ENCODE results near the gene HEATR5A. TPM values are rescaled to one million over a fixed set of nuclear protein-coding genes. Genes with fewer than 3 reads are reported as not detected.
"Not testable (repeated sequence)": the region's sequence is repeated elsewhere in the genome, so short reads cannot be mapped to it uniquely, and the experiment has no call there.

HEATR5A gene
- total RNA-seq, 1 donor from 2014 or later = 56.2 TPM

- DNase-seq (ENCODE audit: extremely low spot score, unreplicated experiment) = no peak
- H3K27ac Mint-ChIP-seq (ENCODE audit: unreplicated experiment) = no peak overlapping the region
- no peaks in the 10 kb centered on the region for H3K9me3 Mint-ChIP-seq (ENCODE audit: unreplicated experiment)
- no peaks in the 10 kb centered on the region for H3K27me3 Mint-ChIP-seq (ENCODE audit: unreplicated experiment)
- peaks cover 14% of the 10 kb centered on the region for H3K36me3 Mint-ChIP-seq (ENCODE audit: unreplicated experiment)
- no peak overlapping the region for H3K4me3 Mint-ChIP-seq (ENCODE audit: unreplicated experiment)
- H3K4me1 Mint-ChIP-seq (ENCODE audit: unreplicated experiment) = peaks cover 20% of the 10 kb centered on the region
- TF ChIP-seq, protein P1, sequence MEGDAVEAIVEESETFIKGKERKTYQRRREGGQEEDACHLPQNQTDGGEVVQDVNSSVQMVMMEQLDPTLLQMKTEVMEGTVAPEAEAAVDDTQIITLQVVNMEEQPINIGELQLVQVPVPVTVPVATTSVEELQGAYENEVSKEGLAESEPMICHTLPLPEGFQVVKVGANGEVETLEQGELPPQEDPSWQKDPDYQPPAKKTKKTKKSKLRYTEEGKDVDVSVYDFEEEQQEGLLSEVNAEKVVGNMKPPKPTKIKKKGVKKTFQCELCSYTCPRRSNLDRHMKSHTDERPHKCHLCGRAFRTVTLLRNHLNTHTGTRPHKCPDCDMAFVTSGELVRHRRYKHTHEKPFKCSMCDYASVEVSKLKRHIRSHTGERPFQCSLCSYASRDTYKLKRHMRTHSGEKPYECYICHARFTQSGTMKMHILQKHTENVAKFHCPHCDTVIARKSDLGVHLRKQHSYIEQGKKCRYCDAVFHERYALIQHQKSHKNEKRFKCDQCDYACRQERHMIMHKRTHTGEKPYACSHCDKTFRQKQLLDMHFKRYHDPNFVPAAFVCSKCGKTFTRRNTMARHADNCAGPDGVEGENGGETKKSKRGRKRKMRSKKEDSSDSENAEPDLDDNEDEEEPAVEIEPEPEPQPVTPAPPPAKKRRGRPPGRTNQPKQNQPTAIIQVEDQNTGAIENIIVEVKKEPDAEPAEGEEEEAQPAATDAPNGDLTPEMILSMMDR (IDR thresholded peaks at IDR 0.05) = no peak
Observed at GRCh38 chr14:31445703-31446102, 25.4 kb upstream of the HEATR5A start.

- Mint-ChIP-seq H3K9me3 (ENCODE audit: unreplicated experiment) (no peaks in the 10 kb centered on the region), H3K27ac (ENCODE audit: unreplicated experiment) (peak overlapping the region; percentile 93), H3K27me3 (ENCODE audit: unreplicated experiment) (no peaks in the 10 kb centered on the region), H3K4me1 (ENCODE audit: unreplicated experiment) (peaks cover 20% of the 10 kb centered on the region), H3K36me3 (ENCODE audit: unreplicated experiment) (peaks cover 7% of the 10 kb centered on the region), H3K4me3 (ENCODE audit: unreplicated experiment) (no peak overlapping the region)
- DNase-seq (ENCODE audit: extremely low spot score, unreplicated experiment) = no peak
- TF ChIP-seq, protein P1 (IDR thresholded peaks at IDR 0.05) = no peak
Observed at GRCh38 chr14:31442284-31442683, 21.9 kb upstream of the HEATR5A start.

DNA sequence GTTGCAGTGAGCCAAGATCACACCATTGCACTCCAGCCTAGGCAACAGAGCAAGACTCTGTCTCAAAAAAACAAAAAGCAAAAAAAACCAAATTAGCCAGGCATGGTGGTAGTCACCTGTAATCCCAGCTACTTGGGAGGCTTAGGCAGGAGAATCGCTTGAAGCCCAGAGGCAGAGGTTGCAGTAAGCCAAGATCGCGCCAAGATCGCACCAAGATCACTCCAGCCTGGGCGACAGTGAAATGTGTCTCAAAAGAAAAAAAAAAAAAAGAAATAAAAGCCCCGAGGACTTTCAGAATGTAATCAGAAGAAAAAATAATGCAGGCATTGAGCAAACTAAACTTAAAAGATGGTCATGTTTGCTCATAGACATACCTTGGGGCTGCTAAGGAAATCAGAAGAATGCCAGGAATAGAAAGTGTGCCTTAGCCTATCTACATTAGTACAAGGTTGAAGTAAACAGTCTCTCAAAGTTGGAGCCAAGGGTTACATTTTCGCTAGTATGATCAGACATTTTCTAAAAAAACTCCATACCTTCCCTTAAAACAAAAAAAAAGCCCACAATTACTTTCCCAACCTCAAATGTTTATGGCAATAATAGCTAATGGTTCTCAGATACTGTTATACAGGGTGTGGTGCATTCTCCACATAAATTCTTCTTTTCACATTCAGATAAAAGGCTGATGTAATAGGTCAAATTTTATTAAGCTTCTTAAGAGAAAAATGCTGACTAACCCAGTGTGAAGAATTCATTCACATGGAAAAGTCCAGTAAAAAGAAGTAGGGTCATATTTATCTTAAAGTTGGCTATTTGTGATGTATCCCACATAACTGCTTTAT is 21.1 kb upstream of the HEATR5A start:
- H3K27me3 Mint-ChIP-seq (ENCODE audit: unreplicated experiment) = no peaks in the 10 kb centered on the region
- TF ChIP-seq, protein P1 (IDR thresholded peaks at IDR 0.05) = no peak
- no peak for DNase-seq (ENCODE audit: extremely low spot score, unreplicated experiment)
- H3K9me3 Mint-ChIP-seq (ENCODE audit: unreplicated experiment) = no peaks in the 10 kb centered on the region
- H3K4me1 Mint-ChIP-seq (ENCODE audit: unreplicated experiment) = peaks cover 20% of the 10 kb centered on the region
- peak overlapping the region; percentile 93 for H3K27ac Mint-ChIP-seq (ENCODE audit: unreplicated experiment)
- H3K4me3 Mint-ChIP-seq (ENCODE audit: unreplicated experiment) = no peak overlapping the region
- H3K36me3 Mint-ChIP-seq (ENCODE audit: unreplicated experiment) = peaks cover 7% of the 10 kb centered on the region

DNA sequence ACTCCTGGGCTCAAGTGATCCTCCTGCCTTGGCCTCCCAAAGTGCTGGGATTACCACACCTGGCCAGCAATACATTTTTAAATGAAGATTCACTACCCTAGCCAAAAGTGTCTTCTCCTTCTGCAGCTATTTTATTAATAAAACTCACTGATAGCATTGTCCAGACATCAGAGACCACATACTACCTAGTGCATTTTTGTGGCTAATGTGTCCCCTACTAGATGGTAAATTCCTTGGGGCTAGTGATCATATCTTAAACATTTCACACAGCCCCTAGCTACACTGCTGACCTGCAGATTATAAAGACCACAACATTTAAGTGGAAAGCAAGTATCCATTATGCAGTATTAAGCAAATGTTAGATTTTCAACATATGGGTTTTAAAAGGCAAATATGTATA is 19.9 kb upstream of the HEATR5A start:
- Mint-ChIP-seq H3K4me1 (ENCODE audit: unreplicated experiment) (peaks cover 20% of the 10 kb centered on the region), H3K36me3 (ENCODE audit: unreplicated experiment) (peaks cover 4% of the 10 kb centered on the region), H3K9me3 (ENCODE audit: unreplicated experiment) (no peaks in the 10 kb centered on the region), H3K27me3 (ENCODE audit: unreplicated experiment) (no peaks in the 10 kb centered on the region), H3K27ac (ENCODE audit: unreplicated experiment) (peak overlapping the region; percentile 93), H3K4me3 (ENCODE audit: unreplicated experiment) (no peak overlapping the region)
- DNase-seq (ENCODE audit: extremely low spot score, unreplicated experiment) = no peak
- TF ChIP-seq, protein P1 (IDR thresholded peaks at IDR 0.05) = no peak

GRCh38 chr14:31439561-31439960 is 19.2 kb upstream of the HEATR5A start:
- Mint-ChIP-seq H3K36me3 (ENCODE audit: unreplicated experiment) (peaks cover 4% of the 10 kb centered on the region), H3K4me1 (ENCODE audit: unreplicated experiment) (peaks cover 20% of the 10 kb centered on the region), H3K9me3 (ENCODE audit: unreplicated experiment) (no peaks in the 10 kb centered on the region), H3K27me3 (ENCODE audit: unreplicated experiment) (no peaks in the 10 kb centered on the region), H3K27ac (ENCODE audit: unreplicated experiment) (peak overlapping the region; percentile 18), H3K4me3 (ENCODE audit: unreplicated experiment) (no peak overlapping the region)
- DNase-seq (ENCODE audit: extremely low spot score, unreplicated experiment) = no peak
- TF ChIP-seq, protein P1 (IDR thresholded peaks at IDR 0.05) = no peak

DNA sequence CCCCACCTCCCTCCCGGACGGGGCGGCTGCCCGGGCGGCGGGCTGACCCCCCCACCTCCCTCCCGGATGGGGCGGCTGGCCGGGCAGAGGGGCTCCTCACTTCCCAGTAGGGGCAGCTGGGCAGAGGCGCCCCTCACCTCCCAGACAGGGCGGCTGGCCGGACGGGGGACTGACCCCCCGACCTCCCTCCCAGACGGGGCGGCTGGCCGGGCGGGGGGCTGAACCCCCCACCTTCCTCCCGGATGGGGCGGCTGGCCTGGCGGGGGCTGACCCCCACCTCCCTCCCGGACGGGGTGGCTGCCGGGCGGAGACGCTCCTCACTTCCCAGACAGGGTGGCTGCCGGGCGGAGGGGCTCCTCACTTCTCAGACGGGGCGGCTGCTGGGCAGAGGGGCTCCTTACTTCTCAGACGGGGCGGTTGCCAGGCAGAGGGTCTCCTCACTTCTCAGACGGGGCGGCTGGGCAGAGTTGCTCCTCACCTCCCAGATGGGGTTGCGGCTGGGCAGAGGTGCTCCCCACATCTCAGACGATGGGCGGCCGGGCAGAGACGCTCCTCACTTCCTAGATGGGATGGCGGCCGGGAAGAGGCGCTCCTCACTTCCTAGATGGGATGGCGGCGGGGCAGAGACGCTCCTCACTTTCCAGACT is 16.8 kb upstream of the HEATR5A start:
- DNase-seq (ENCODE audit: extremely low spot score, unreplicated experiment); H3K27me3 Mint-ChIP-seq (ENCODE audit: unreplicated experiment); H3K9me3 Mint-ChIP-seq (ENCODE audit: unreplicated experiment); H3K4me3 Mint-ChIP-seq (ENCODE audit: unreplicated experiment); H3K27ac Mint-ChIP-seq (ENCODE audit: unreplicated experiment); H3K36me3 Mint-ChIP-seq (ENCODE audit: unreplicated experiment): not testable (repeated sequence)
- H3K4me1 Mint-ChIP-seq (ENCODE audit: unreplicated experiment) = peaks cover 14% of the 10 kb centered on the region

All from osteocyte (in vitro differentiated cells).